HepG2 (cell line): ENCODE results near the gene RSPH9. TPM values are rescaled to one million over a fixed set of nuclear protein-coding genes. Genes with fewer than 3 reads are reported as not detected.

Experiments
- EEA1 ChIP-seq: sonication (generic); formaldehyde crosslinking; IDR thresholded peaks from 2 replicates; pipeline ENCODE4 v1.5.1; 2020; ENCODE audit warnings: mild to moderate bottlenecking, missing genetic modification reagents, borderline replicate concordance
- FLYWCH1 ChIP-seq: sonication (generic); formaldehyde crosslinking; IDR thresholded peaks from 2 replicates; pipeline ENCODE4 v1.8.1; 2023; ENCODE audit warnings: mild to moderate bottlenecking, missing genetic modification reagents
- HDAC2 ChIP-seq: sonication (generic); formaldehyde crosslinking; IDR thresholded peaks from 2 replicates; pipeline ENCODE4 v1.4.0; 2020; ENCODE audit warnings: missing genetic modification reagents
- IKZF4 ChIP-seq: sonication (generic); formaldehyde crosslinking; IDR thresholded peaks from 2 replicates; pipeline ENCODE4 v1.5.1; 2020; ENCODE audit warnings: borderline replicate concordance, mild to moderate bottlenecking, low read depth, missing genetic modification reagents; ENCODE audit errors: not compliant biosample characterization
- MEIS2 ChIP-seq: sonication (generic); formaldehyde crosslinking; IDR thresholded peaks from 2 replicates; pipeline ENCODE4 v1.9.0; 2021; ENCODE audit warnings: mild to moderate bottlenecking, missing genetic modification reagents
- PITX1 ChIP-seq: sonication (generic); formaldehyde crosslinking; IDR thresholded peaks from 2 replicates; pipeline ENCODE4 v1.5.1; 2020; ENCODE audit warnings: mild to moderate bottlenecking, missing genetic modification reagents
- POLR2AphosphoS5 ChIP-seq: IDR thresholded peaks from 2 replicates; pipeline ENCODE4 v1.6.1; 2012; ENCODE audit warnings: low read depth, low read length
- TAF1 ChIP-seq: sonication (generic); formaldehyde crosslinking; IDR thresholded peaks from 2 replicates; pipeline ENCODE4 v1.4.0; 2020; ENCODE audit warnings: missing genetic modification reagents
- TBP ChIP-seq: sonication (generic); formaldehyde crosslinking; IDR thresholded peaks from 2 replicates; pipeline ENCODE4 v1.5.0; 2020; ENCODE audit warnings: missing genetic modification reagents
- TCF7L2 ChIP-seq: IDR thresholded peaks from 2 replicates; pipeline ENCODE4 v1.6.1; 2011; ENCODE audit warnings: mild to moderate bottlenecking, low read depth, low read length, moderate library complexity
- TEAD3 ChIP-seq: optimal IDR thresholded peaks from 2 replicates; pipeline ENCODE3; 2016; ENCODE audit warnings: borderline replicate concordance
- TMF1 ChIP-seq: sonication (generic); formaldehyde crosslinking; IDR thresholded peaks from 2 replicates; pipeline ENCODE4 v1.8.1; 2022; ENCODE audit warnings: low read depth, missing genetic modification reagents
- USF2 ChIP-seq, 2 experiments: sonication (generic) in 1 of 2; formaldehyde crosslinking in 1 of 2; IDR thresholded peaks; 2 replicates each; pipeline versions ENCODE4 v1.5.1 to v1.6.1; 2011 to 2020; ENCODE audit warnings: borderline replicate concordance in 1 of 2, low read depth in 1 of 2, low read length in 1 of 2, mild to moderate bottlenecking in 1 of 2, missing genetic modification reagents in 1 of 2, moderate library complexity in 1 of 2
- ZBTB20 ChIP-seq: sonication (generic); formaldehyde crosslinking; IDR thresholded peaks from 2 replicates; pipeline ENCODE4 v1.8.1; 2023; ENCODE audit warnings: missing genetic modification reagents, low read depth, mild to moderate bottlenecking, borderline replicate concordance
- ZBTB25 ChIP-seq: IDR thresholded peaks from 2 replicates; pipeline ENCODE4 v1.6.1; 2018; ENCODE audit warnings: missing genetic modification reagents
- ZNF256 ChIP-seq: sonication (generic); formaldehyde crosslinking; conservative IDR thresholded peaks from 2 replicates; pipeline ENCODE4 v1.4.0; 2020; ENCODE audit warnings: missing genetic modification reagents
- ZNF33B ChIP-seq: sonication (generic); formaldehyde crosslinking; IDR thresholded peaks from 2 replicates; pipeline ENCODE4 v1.5.1; 2020; ENCODE audit warnings: mild to moderate bottlenecking, missing genetic modification reagents
- ZNF501 ChIP-seq: sonication (generic); formaldehyde crosslinking; IDR thresholded peaks from 2 replicates; pipeline ENCODE4 v1.5.1; 2020; ENCODE audit warnings: mild to moderate bottlenecking, moderate library complexity, missing genetic modification reagents
- ZNF569 ChIP-seq: sonication (generic); formaldehyde crosslinking; IDR thresholded peaks from 2 replicates; pipeline ENCODE4 v1.5.0; 2020; ENCODE audit warnings: mild to moderate bottlenecking, missing genetic modification reagents, moderate library complexity, borderline replicate concordance
- ZNF589 ChIP-seq: sonication (generic); formaldehyde crosslinking; conservative IDR thresholded peaks from 2 replicates; pipeline ENCODE4 v1.8.0; 2022; ENCODE audit warnings: mild to moderate bottlenecking, moderate library complexity, missing genetic modification reagents
- ZNF629 ChIP-seq: sonication (generic); formaldehyde crosslinking; conservative IDR thresholded peaks from 2 replicates; pipeline ENCODE4 v1.5.0; 2020; ENCODE audit warnings: missing genetic modification reagents
- ZNF737 ChIP-seq: sonication (generic); formaldehyde crosslinking; IDR thresholded peaks from 2 replicates; pipeline ENCODE4 v1.5.0; 2020; ENCODE audit warnings: missing genetic modification reagents, mild to moderate bottlenecking, borderline replicate concordance
- ZNF780A ChIP-seq: sonication (generic); formaldehyde crosslinking; IDR thresholded peaks from 2 replicates; pipeline ENCODE4 v1.8.0; 2022; ENCODE audit warnings: mild to moderate bottlenecking, missing genetic modification reagents, moderate library complexity
- ZSCAN29 ChIP-seq: sonication (generic); formaldehyde crosslinking; conservative IDR thresholded peaks from 2 replicates; pipeline ENCODE4 v1.4.0; 2020; ENCODE audit warnings: mild to moderate bottlenecking, missing genetic modification reagents
- polyA plus RNA-seq, 8 experiments: library from polyadenylated mRNA; depleted of rRNA in 3 of 8; stranded (reverse) in 7 of 8; unstranded in 1 of 8; fragments of >200 nt; fragmentation: Illumina TruSeq in 4 of 8; extraction: Trizol in 4 of 8; gene quantifications; 2 replicates each; pipeline versions ENCODE4 v1.2.1 to v1.2.3, GENCODE V29; 2011 to 2016; ENCODE audit warnings: low read depth in 4 of 8, missing spikeins in 1 of 8, mixed read lengths in 1 of 8; ENCODE audit not compliant: insufficient read depth in 1 of 8
- total RNA-seq, 5 experiments: library from RNA; depleted of rRNA; stranded (reverse); fragments of >200 nt; fragmentation: Illumina TruSeq; extraction: Trizol; gene quantifications; 2 replicates each; pipeline ENCODE4 v1.2.3, GENCODE V29; 2016; ENCODE audit warnings: low read depth in 1 of 5
- TF ChIP-seq, protein P1 (sequence below): sonication (generic); formaldehyde crosslinking; IDR thresholded peaks from 2 replicates; pipeline ENCODE4 v1.8.1; 2023; ENCODE audit warnings: mild to moderate bottlenecking, moderate library complexity, missing genetic modification reagents

Gene RSPH9
- total and polyA plus RNA-seq, 2 of the 13 experiments (the other 11 are each of a cell fraction or from before 2014, with no cell fraction given) = 0.04 TPM; not detected in 1

DNA sequence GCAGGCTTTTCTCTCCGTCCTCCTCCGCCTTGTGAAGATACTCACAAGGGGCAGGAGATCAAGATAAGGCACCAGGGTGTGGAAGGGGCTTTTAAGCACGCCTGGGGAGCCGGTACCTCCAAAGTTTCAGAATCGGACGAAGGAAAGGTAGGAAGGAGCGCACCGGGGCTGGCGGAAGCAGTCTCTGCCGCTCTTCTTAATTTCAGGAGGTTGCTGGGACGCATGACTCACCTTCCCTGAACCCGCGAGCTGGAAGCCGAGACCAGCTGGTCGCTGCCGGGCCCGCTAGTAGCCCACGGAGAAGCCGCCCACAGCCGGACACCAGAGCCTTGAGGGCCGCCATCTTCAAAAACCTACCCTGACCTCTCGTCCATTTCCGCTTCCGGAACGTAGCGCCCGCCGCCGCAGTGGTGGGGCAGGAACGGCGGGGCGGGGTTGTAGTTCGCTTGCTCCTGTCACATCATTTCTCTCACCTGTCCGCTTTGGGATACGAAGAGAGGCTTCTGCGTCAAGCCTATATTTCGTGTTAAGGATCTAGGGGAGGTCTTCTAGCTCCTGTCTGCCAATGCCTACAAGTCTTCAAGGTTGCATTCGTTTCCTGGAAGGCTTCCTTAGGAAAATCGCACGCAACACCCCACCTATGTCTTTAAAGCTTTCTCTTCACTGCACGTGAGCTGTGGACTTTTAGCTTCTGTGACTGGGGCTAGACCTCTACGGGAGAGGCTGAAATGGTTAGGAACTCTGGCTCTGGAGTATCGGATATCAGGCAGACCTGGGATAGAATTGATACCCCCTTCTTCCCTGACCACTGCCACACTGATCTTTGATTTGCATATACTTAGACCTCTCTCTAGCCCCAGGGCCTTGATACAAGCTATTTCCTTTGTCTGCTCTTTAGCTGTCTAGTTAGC is 42.9 kb downstream of the RSPH9 start, which contains the start of gene MRPS18A (continued):
- no peak for TF ChIP-seq IKZF4
- no peak for TF ChIP-seq ZNF629 (CRISPR knock-in tag)
- TF ChIP-seq USF2 (IDR thresholded peaks at IDR 0.05; ENCODE audit: low read depth, low read length) = no peak
- no peak for TF ChIP-seq USF2 (CRISPR knock-in tag; IDR thresholded peaks at IDR 0.05; ENCODE audit: borderline replicate concordance)
- TF ChIP-seq ZNF737 (CRISPR knock-in tag) = peak; percentile 38; the same call in 1 of the 2 replicates
- peak; percentile 72 for TF ChIP-seq ZBTB25 (CRISPR knock-in tag)
- TF ChIP-seq, protein P1, sequence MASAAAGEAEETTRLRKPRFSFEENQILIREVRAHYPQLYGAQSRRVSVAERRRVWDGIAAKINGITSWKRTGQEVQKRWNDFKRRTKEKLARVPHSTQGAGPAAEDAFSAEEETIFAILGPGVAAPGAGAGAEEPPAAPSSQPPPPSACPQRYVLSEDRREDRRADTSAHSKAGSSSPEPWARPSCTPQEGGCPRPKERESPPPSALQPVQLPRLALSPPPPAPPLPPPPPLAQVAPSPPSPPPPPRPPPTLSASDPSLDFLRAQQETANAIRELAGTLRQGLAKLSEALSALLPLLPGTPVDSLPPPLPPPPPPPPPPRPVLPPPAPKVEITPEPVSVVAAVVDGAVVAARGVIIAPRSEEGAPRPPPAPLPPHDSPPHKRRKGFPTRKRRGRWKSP = peak; percentile 76; the same call in 1 of the 2 replicates
- no peak for TF ChIP-seq ZBTB20 (CRISPR knock-in tag)
- no peak for TF ChIP-seq ZNF780A
- peak; percentile 74; the same call in 1 of the 2 replicates for TF ChIP-seq ZSCAN29 (CRISPR knock-in tag)
- 0 out of 2 replicates have a peak, but pooled peaks have one; percentile 79 for TF ChIP-seq FLYWCH1 (CRISPR knock-in tag)
- 0 out of 2 replicates have a peak, but pooled peaks have one; percentile 33 for TF ChIP-seq ZNF569 (CRISPR knock-in tag)
- no peak for TF ChIP-seq ZNF256 (CRISPR knock-in tag)
- TF ChIP-seq POLR2AphosphoS5 = peak; percentile 82
- peak; percentile 39; the same call in 1 of the 2 replicates for TF ChIP-seq TMF1
- no peak for TF ChIP-seq PITX1 (CRISPR knock-in tag)
- TF ChIP-seq EEA1 = no peak
- TF ChIP-seq ZNF33B = no peak
- no peak for TF ChIP-seq TBP (CRISPR knock-in tag)
- TF ChIP-seq TEAD3 (CRISPR knock-in tag) = peak; percentile 70
- peak; percentile 97 for TF ChIP-seq ZNF501 (CRISPR knock-in tag)
- peak; percentile 44 for TF ChIP-seq MEIS2 (CRISPR knock-in tag)
- peak; percentile 93 for TF ChIP-seq TAF1 (CRISPR knock-in tag)
- no peak for TF ChIP-seq TCF7L2
- no peak for TF ChIP-seq ZNF589 (CRISPR knock-in tag)
- TF ChIP-seq HDAC2 (CRISPR knock-in tag) = peak; percentile 74
